KG1 (cell line): Measurements from ENCODE around the gene PEAK3.

Source experiments
- DNase-seq: peaks from one replicate; lab custom pipeline; 2025; lab: John Stamatoyannopoulos, UW

Gene PEAK3

GRCh38 chr19:2315121-2315817, 33.3 kb upstream of the PEAK3 start:
- DNase-seq: no peak

DNA sequence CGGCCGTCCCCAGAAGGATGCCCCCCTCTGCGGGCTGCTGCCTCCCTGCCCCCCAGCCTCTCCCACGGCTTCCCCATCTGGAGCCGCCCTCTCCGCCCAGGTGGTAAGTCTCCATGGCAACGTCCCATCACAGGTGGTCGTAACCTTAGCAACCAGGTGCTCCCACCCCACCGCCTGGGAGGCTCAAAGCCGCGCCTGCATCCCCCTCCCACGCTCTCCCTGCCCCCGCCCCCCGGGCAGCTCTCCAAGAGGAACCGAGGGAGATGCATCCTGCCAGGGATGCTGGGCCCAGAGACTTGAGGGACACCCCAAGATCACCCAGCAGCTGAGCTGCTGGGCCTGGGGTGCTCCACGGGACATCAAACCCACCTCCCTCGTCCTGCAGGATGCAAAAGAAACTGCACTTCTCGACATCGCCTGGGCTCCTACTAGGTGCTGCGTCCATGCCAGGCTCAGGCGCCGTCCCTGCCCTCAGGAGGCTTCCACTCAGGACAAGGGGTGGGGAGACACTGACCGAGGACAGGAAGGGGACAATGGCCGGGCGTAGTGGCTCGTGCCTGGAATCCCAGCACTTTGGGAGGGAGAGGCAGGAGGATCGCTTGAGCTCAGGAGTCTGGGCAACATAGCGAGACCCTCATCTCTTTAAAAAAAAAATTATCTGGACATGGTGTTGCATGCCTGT, 31.0 kb upstream of the PEAK3 start:
- no peak for DNase-seq

DNA sequence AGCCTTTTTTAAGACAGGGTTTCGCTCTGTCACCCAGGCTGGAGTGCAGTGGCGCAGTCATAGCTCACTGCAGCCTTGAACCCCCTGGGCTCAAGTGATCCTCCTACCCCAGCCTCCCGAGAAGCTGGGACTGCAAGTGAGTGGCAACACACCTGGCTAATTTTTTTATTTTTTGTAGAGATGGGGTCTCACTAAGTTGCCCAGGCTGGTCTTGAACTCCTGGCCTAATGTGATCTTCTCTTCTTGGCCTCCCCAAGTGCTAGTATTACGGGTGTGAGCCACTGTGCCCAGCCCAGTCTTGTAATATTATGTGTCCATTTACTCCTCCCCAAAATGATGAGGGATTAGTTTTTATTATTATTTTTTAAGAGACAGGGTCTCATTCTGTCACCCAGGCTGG, 29.1 kb upstream of the PEAK3 start:
- DNase-seq: no peak

GRCh38 chr19:2309734-2310362, 27.9 kb upstream of the PEAK3 start:
- DNase-seq: no peak

GRCh38 chr19:2308114-2308556, 26.2 kb upstream of the PEAK3 start, which contains the start of gene LINGO3:
LINGO3 (minus strand) TSS chr19:2308154; CDS start chr19:2291776, 16,378 bp downstream.
- DNase-seq: no peak

DNA sequence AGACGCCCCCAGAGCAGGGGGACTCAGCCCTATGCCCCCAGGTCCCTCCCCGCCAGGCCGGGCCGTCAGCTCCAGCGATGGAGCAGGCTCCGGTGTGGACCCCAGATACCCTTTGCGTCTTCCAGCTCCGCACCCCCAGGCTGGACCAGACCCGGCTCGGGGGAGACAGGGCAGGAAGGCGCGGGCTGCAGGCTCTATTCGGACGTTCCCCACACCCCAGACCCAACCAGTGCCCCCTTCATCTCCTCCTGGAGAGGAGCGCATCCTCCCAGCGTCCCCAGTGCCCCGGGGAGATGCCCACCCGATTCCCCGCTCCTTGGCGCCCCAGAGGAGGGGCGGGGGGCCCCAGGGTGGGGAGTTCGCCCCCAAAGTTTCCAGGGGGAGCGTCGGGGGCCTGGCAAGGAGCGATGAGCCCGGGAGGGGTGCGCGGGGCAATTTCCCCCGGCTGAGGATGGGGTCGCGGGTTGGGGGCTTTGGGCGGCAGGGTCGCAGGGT, 25.6 kb upstream of the PEAK3 start:
- no peak for DNase-seq

GRCh38 chr19:2306971-2307370, 25.0 kb upstream of the PEAK3 start:
- DNase-seq: no peak

GRCh38 chr19:2306281-2306806, 24.4 kb upstream of the PEAK3 start:
- DNase-seq: no peak

GRCh38 chr19:2305452-2306280, 23.7 kb upstream of the PEAK3 start:
- no peak for DNase-seq

- DNase-seq: no peak
Measured at GRCh38 chr19:2303211-2303798, 21.3 kb upstream of the PEAK3 start.

DNA sequence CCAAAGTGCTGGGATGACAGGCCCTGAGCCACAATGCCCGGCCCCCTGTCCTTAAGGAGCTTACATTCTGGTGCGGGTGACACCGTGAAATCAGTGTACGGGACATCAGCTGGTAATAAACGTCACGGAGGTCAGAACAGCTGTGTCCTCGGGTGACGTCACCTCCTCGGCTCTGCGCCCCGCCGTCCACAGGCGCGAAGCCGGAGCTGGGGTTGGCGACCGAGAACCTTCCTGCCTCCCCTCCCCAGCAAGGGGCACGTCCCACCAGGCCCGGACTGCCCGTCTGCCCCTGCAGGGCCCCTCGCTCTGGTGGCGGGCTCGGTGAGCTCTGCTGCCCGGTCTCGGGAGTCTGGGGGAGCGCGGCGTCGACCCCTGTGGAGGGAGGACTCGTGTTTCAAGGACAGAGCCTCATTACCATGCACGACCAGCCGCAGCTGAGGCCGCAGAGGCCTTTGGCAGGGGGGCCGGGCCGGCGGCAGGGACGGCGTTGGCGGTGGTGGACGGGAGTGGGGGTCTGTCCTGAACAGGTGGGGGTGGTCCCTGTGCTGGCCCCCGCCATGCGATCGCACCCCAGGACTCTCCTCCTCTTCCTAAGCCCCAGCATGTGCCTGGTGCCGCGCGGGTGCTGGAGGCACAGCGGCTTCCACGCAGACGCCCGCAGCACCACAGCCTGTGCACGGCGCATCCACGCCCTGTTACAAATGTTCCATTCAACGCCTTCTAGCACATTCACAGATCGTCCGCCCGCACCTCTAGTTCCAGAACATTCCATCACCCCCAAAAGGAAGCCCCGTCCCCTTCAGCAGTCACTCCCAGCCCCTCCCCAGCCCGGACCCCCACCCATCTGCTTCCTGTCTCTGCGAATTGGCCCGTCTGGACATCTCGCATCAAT, 20.6 kb upstream of the PEAK3 start:
- no peak for DNase-seq

- no peak for DNase-seq
Measured at GRCh38 chr19:2300533-2300932, 18.6 kb upstream of the PEAK3 start.

DNA sequence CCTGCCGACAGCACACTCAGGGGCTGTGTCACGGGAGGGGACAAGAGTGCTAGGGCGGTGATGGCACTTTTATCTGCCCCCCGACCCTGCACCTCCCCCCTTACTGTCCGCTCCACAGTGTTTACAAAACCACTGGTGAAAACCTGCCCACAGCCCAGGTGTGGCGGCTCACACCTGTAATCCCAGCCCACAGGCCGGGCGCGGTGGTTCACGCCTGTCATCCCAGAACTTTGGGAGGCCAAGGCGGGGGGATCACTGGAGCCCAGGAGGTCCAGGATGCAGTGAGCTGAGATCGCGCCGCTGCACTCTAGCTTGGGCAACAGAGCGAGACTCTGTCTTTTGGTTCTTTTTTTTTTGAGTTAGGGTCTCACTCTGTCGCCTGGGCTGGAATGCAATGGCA, 14.2 kb upstream of the PEAK3 start:
- DNase-seq: no peak

- DNase-seq: no peak
Measured at GRCh38 chr19:2294687-2295335, 12.8 kb upstream of the PEAK3 start.

- no peak for DNase-seq
Measured at GRCh38 chr19:2291185-2291751, 9.3 kb upstream of the PEAK3 start.

DNA sequence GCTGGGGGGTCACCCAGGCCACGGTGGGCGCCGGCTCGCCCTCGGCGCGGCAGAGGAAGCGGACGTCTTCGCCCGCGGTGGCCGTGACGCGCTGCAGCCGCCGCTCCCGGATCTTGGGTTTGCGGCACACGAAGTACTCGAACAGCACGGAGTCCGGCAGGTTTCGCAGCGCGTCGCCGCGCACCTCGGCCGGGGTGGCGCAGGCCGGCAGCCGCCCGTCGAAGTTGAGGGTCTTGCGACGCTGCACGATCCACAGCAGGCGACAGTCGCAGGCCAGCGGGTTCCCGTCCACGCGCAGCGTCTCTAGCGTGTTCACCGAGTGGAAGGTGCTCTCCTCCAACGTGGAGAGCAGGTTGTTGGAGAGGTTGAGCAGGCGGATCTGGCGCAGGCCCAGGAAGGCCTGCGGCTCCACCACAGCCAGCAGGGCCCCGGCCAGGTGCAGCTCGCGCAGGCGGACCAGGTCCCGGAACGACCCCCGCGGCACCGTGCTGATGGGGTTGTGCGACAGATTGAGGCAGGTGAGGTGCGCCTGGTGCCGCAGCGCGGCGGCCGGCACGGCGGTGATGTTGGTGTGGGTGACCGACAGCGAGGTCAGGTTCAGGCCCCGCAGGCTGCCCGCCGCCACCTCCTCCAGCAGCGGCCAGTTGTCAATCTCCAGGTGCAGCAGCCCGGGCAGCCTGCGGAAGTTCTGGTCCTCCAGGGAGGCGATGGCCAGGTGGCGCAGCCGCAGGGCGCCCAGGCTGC, 8.6 kb upstream of the PEAK3 start:
- DNase-seq: no peak

DNA sequence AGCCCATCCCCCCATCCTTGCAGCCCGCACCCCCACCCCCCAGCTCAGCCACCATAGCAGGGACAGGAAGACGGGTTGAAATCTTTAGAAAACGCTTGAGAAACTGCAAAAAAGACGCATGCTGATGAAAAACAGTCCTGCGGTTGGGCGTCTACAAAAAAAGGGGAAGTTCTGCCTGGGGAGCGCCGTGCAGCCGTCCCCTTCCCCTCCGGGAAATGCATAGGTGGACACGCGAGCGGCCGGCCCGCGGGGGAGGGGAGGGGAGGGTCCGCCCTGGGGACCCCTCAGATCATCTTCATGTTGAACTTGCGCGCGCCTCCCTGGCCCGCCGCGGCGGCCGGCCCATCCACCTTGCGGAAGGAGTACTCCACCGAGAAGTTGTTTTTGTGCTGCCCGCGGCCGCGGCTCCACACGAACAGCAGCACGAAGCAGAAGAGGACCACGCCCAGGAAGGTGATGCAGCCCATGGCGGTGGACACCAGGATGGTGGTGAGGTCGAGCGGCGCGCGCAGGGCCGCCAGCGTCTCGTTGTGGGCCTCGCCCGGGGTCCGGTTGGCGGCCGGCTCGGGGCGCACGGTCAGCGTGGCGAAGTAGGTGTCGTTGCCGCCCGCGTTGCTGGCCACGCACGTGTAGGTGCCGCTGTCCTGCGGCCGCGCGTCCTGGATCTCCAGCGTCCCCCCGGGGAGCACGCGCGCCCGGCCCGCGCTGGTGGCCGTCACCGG, 7.9 kb upstream of the PEAK3 start:
- peak; percentile 89 for DNase-seq
